IPS-18a (cell line): Measurements from ENCODE around the gene ARSG.

ENCODE experiments used
- H3K27ac ChIP-seq: one replicate; pipeline ENCODE4 v1.5.1; 2013; ENCODE audit warnings: low read length
- H3K27me3 ChIP-seq: one replicate; pipeline ENCODE4 v1.6.1; 2013; ENCODE audit warnings: mild to moderate bottlenecking, low read length; ENCODE audit not compliant: control insufficient read depth, insufficient read depth
- H3K36me3 ChIP-seq: one replicate; pipeline ENCODE4 v1.6.1; 2013; ENCODE audit warnings: low read depth, low read length; ENCODE audit not compliant: control insufficient read depth
- H3K4me1 ChIP-seq: one replicate; pipeline ENCODE4 v1.6.1; 2013; ENCODE audit warnings: low read depth, low read length; ENCODE audit not compliant: control insufficient read depth
- H3K4me3 ChIP-seq: one replicate; pipeline ENCODE4 v1.5.1; 2013; ENCODE audit warnings: low read length
- H3K9ac ChIP-seq: one replicate; pipeline ENCODE4 v1.6.1; 2013; ENCODE audit warnings: mild to moderate bottlenecking, low read length, moderate library complexity
- H3K9me3 ChIP-seq: one replicate; pipeline ENCODE4 v1.6.1; 2013; ENCODE audit warnings: low read depth, low read length; ENCODE audit not compliant: control insufficient read depth

The ARSG gene

DNA sequence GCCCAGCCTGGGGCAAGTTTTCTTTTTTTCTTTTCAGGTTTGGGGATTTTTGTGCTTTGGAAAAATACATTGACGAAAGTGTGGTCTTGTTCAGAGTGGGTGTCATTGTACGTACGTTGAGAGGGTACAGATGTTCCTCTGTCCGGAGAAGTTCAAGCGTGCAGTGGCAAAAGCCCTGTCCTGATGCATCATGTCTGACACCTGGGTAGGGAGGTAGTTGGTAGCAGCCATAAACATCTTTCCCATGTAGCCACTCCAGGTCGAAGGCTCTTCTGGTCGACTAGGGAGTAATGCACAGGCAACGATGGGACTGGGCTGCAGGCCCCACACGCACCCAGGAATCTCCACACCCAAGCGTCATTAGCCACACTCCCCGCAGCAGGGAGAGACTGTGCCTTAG is 138.6 kb downstream of the ARSG start:
- H3K4me3 ChIP-seq: no peak overlapping the region
- H3K27ac ChIP-seq: no peak overlapping the region
- peaks cover 10% of the 10 kb centered on the region for H3K36me3 ChIP-seq
- no peaks in the 10 kb centered on the region for H3K4me1 ChIP-seq
- no peak overlapping the region for H3K9ac ChIP-seq
- no peaks in the 10 kb centered on the region for H3K27me3 ChIP-seq
- H3K9me3 ChIP-seq: no peaks in the 10 kb centered on the region

GRCh38 chr17:68431045-68431608 is 139.8 kb downstream of the ARSG start:
- no peak overlapping the region for H3K9ac ChIP-seq
- H3K4me3 ChIP-seq: no peak overlapping the region
- H3K4me1 ChIP-seq: peaks cover 2% of the 10 kb centered on the region
- no peak overlapping the region for H3K27ac ChIP-seq
- H3K36me3 ChIP-seq: peaks cover 10% of the 10 kb centered on the region
- no peaks in the 10 kb centered on the region for H3K9me3 ChIP-seq
- H3K27me3 ChIP-seq: no peaks in the 10 kb centered on the region

GRCh38 chr17:68431661-68432071 is 140.4 kb downstream of the ARSG start:
- no peak overlapping the region for H3K27ac ChIP-seq
- H3K36me3 ChIP-seq: peaks cover 10% of the 10 kb centered on the region
- H3K4me3 ChIP-seq: no peak overlapping the region
- H3K9me3 ChIP-seq: no peaks in the 10 kb centered on the region
- no peak overlapping the region for H3K9ac ChIP-seq
- no peaks in the 10 kb centered on the region for H3K27me3 ChIP-seq
- H3K4me1 ChIP-seq: peaks cover 4% of the 10 kb centered on the region

DNA sequence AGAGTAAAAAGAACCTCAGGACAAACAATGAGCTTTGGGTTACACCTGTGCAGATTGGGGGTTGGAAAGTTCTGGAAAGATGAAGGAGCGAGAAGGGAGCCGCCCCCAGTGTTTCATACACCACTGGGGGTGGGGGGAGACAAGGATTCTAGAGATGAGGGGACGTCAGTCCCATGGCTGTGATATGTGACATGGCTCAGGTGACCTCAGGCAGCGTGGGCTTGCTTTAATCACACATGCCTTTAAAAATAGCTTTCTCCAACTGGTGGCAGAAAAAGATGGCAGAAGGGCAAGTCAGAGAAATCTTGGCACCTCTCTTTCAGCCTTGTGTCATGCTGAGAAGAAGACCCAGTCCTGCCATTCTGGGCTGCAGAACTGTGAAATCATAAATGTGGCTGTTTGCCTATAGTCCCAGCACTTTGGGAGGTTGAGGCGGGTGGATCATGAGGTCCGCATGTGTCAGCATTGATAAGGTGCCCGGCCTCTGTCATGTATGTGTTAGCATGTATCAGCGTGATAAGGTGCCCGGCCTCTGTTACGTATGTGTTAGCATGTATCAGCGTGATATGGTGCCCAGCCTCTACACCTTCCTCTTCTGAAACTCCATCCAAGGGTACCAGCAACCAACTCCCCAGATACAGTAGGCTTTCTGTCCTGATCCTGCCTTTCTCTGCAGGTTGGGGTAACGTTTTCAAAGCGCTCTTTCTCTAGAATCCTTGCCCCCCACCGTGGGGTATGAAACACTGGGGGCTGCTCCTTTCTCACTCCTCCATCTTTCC is 141.0 kb downstream of the ARSG start:
- H3K4me1 ChIP-seq: peaks cover 4% of the 10 kb centered on the region
- no peaks in the 10 kb centered on the region for H3K9me3 ChIP-seq
- H3K9ac ChIP-seq: no peak overlapping the region
- H3K4me3 ChIP-seq: no peak overlapping the region
- no peak overlapping the region for H3K27ac ChIP-seq
- H3K36me3 ChIP-seq: peaks cover 10% of the 10 kb centered on the region
- no peaks in the 10 kb centered on the region for H3K27me3 ChIP-seq

- Histone ChIP-seq H3K4me1 (peaks cover 4% of the 10 kb centered on the region), H3K9me3 (no peaks in the 10 kb centered on the region), H3K27me3 (no peaks in the 10 kb centered on the region), H3K27ac (no peak overlapping the region), H3K4me3 (no peak overlapping the region), H3K9ac (no peak overlapping the region), H3K36me3 (peaks cover 10% of the 10 kb centered on the region)
Observed at GRCh38 chr17:68433211-68433610, 141.9 kb downstream of the ARSG start.

- Histone ChIP-seq H3K27ac (no peak overlapping the region), H3K27me3 (no peaks in the 10 kb centered on the region), H3K4me1 (peaks cover 4% of the 10 kb centered on the region), H3K9ac (no peak overlapping the region), H3K4me3 (no peak overlapping the region), H3K36me3 (peaks cover 4% of the 10 kb centered on the region), H3K9me3 (no peaks in the 10 kb centered on the region)
Observed at GRCh38 chr17:68433911-68434508, 142.7 kb downstream of the ARSG start.

DNA sequence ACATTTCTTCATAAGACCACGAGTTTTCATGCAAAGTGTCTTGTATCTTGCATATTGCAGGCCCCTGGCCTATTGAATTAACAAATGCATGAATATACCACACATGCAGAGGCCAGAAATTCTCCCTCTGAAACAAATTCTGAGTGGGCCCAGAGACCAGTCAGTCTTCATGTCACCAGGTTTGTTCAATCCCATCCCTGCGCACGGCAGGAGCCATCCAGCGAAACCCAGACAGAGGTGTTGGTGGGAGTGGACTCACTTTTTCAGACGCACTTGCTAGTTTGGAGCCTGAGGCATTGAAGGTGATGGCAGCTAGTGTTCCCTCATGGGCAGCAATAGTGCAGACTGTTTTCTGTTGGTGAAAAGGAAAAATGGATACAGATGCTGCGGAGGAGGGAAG is 144.1 kb downstream of the ARSG start:
- H3K27ac ChIP-seq: no peak overlapping the region
- H3K27me3 ChIP-seq: no peaks in the 10 kb centered on the region
- no peak overlapping the region for H3K4me3 ChIP-seq
- H3K9ac ChIP-seq: no peak overlapping the region
- peaks cover 4% of the 10 kb centered on the region for H3K4me1 ChIP-seq
- no peaks in the 10 kb centered on the region for H3K9me3 ChIP-seq
- H3K36me3 ChIP-seq: peaks cover 4% of the 10 kb centered on the region

DNA sequence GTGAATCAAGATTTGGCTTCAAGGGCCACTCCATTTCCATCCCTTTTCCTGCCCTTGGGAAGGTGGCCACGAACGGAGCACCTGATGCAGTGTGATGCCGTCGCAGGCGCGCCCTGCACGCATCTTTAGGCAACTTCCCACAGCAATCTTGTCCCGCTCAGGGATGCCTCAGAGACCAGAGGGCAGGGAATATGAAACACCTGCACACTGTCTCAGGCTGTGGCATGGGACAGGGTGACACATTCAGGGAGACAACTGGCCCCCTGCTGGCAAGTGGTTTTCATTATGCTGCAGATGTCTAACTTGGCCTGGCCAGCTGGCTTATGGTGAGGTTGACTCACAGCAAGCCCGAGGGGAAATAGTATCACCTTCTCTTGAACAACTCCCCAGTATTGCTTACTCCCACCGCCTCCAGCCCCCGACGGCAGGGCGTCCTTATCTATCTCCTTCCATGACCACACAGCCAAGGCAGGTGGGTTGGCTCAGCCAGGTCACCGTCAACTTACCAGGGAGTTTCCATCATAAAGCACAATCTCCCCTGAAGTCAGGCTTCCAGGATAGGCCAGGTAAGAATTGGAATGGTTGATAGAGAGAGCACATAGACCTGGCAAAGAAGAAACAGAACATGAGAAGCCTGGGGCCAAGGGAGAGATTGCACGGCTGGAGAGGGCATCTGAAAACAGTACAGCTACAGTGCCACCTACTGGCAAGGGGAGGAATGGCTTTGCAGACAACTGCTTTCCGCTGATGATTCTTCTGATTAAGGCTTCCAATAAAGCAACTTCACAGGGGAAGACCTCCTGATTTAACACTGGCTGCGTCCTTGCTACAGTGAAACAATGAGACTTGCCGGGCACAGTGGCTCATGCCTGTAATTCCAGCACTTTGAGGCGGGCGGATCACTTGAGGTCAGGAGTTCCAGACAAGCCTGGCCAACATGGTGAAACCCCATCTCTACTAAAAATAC is 144.9 kb downstream of the ARSG start:
- Histone ChIP-seq H3K36me3 (peaks cover 4% of the 10 kb centered on the region), H3K4me1 (peaks cover 4% of the 10 kb centered on the region), H3K4me3 (no peak overlapping the region), H3K27ac (no peak overlapping the region), H3K9ac (no peak overlapping the region), H3K9me3 (no peaks in the 10 kb centered on the region), H3K27me3 (no peaks in the 10 kb centered on the region)

DNA sequence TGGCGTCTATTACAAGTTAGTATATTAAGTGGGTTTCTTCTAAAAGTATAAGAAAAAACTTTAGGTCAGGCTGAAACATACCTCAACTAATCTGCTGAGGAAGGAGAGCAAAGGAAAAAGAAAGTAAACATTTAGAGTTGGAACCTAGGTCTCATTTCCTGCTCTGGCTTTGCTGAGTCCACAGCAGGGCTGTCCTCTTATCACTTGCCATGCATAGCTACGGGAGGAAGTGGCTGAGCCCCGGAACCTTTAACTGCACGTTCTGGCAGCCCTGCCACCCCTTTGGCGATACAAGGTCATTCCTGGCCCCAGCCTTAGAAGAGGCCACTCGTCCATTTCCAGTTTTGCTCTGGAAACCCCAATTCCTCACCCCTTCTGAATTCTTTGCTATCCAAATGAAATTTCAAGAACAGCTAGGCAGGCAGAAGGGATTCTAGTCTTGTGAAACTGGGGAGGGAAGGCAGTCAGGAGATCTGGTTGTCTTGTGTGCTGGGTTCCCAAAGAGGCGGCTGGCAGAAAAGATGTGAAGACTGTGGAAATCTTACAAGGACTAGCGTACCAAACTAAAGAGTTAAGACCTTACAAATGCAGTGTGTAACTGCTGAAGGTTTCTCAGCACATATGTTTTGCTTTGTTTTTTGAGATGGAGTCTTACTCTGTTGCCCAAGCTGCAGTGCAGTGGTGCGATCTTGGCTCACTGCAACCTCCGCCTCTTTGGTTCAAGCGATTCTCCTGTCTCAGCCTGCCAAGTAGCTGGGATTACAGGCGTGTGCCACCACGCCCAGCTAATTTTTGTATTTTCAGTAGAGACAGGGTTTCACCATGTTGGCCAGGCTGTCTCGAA is 146.9 kb downstream of the ARSG start:
- Histone ChIP-seq H3K4me1 (peaks cover 4% of the 10 kb centered on the region), H3K9me3 (no peaks in the 10 kb centered on the region), H3K4me3 (no peak overlapping the region), H3K27me3 (no peaks in the 10 kb centered on the region), H3K36me3 (peaks cover 1% of the 10 kb centered on the region), H3K27ac (no peak overlapping the region), H3K9ac (no peak overlapping the region)

DNA sequence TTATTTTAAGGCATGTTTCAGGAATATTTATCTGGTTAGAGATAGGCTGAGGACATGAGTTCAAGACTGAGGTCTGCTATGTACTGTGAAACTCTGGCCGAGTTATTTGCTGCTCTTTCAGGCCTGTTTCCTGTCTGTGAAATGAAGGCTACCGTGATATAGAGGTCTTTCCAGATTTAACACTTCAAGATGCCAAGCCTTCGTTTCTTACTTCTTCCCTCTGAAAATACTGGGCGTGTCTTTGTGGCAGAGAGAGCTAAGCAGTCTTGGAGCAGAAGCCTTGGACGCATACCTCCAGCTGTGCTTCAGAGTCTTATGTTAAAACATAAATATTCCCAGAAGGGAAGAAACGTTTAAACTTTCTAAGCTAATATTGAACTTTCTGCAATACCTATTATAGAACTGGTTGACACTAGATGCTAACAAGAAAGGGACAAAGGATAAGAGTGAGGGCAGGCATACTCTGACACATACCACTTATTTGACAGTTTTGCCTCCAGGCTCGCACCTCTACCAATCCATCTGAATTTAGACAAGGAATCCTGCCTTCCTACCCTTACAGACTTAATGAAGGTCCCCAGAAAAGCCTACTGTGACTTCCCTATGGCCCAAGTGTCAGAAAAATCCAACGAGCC is 148.5 kb downstream of the ARSG start:
- Histone ChIP-seq H3K4me1 (peaks cover 4% of the 10 kb centered on the region), H3K4me3 (no peak overlapping the region), H3K9me3 (no peaks in the 10 kb centered on the region), H3K27me3 (no peaks in the 10 kb centered on the region), H3K36me3 (no peaks in the 10 kb centered on the region), H3K27ac (no peak overlapping the region), H3K9ac (no peak overlapping the region)
